ENCODE measurements around the gene CYSLTR2. TPM values are rescaled to one million over a fixed set of nuclear protein-coding genes. Genes with fewer than 3 reads are reported as not detected.

The CYSLTR2 gene
- total and polyA plus RNA-seq, 9 of the 15 experiments (the other 6 are each of a cell fraction or from before 2014, with no cell fraction given) = not detected

DNA sequence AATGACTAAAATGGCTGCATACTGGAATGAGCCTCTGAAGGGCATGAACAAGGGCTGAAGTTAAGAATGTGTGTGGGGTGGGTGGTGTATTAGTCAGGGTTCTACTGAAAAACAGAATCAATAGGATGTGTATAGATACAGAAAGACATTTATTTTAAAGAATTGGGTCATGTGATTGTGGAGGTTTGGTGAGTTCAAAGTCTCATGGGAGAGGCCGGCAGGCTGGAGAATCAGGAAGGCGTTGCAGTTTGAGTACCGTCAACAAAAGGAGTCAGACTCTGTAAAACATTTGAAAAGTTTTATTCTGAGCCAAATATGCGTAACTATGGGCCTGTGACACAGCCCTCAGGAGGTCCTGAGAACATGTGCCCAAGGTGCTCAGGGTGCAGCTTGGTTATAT, 24.5 kb upstream of the CYSLTR2 start (continued):
- TF ChIP-seq ARID3A (IDR thresholded peaks at IDR 0.05; ENCODE audit: borderline replicate concordance, low read depth, low read length) (no peak), BDP1 (IDR thresholded peaks at IDR 0.05; ENCODE audit: insufficient read depth, insufficient read length) (no peak), CBX8 (IDR thresholded peaks at IDR 0.05; ENCODE audit: borderline replicate concordance, extremely low read depth, low read depth, low read length, poor library complexity, severe bottlenecking) (no peak)
- TF ChIP-seq, protein P1, sequence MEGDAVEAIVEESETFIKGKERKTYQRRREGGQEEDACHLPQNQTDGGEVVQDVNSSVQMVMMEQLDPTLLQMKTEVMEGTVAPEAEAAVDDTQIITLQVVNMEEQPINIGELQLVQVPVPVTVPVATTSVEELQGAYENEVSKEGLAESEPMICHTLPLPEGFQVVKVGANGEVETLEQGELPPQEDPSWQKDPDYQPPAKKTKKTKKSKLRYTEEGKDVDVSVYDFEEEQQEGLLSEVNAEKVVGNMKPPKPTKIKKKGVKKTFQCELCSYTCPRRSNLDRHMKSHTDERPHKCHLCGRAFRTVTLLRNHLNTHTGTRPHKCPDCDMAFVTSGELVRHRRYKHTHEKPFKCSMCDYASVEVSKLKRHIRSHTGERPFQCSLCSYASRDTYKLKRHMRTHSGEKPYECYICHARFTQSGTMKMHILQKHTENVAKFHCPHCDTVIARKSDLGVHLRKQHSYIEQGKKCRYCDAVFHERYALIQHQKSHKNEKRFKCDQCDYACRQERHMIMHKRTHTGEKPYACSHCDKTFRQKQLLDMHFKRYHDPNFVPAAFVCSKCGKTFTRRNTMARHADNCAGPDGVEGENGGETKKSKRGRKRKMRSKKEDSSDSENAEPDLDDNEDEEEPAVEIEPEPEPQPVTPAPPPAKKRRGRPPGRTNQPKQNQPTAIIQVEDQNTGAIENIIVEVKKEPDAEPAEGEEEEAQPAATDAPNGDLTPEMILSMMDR (IDR thresholded peaks at IDR 0.05 in 2 of 3, conservative IDR thresholded peaks at IDR 0.05 in 1 of 3; ENCODE audit: insufficient read depth in 2 of 3, low read depth in 1 of 3, low read length in 3 of 3) = no peak
- TF ChIP-seq, protein P2, sequence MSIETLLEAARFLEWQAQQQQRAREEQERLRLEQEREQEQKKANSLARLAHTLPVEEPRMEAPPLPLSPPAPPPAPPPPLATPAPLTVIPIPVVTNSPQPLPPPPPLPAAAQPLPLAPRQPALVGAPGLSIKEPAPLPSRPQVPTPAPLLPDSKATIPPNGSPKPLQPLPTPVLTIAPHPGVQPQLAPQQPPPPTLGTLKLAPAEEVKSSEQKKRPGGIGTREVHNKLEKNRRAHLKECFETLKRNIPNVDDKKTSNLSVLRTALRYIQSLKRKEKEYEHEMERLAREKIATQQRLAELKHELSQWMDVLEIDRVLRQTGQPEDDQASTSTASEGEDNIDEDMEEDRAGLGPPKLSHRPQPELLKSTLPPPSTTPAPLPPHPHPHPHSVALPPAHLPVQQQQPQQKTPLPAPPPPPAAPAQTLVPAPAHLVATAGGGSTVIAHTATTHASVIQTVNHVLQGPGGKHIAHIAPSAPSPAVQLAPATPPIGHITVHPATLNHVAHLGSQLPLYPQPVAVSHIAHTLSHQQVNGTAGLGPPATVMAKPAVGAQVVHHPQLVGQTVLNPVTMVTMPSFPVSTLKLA (conservative IDR thresholded peaks at IDR 0.05) = no peak

Measured in K562 (cell line).